HCT116 (cell line): Measurements from ENCODE around the gene ALX3. TPM values are rescaled to one million over a fixed set of nuclear protein-coding genes. Genes with fewer than 3 reads are reported as not detected.

Experiments
- ATAC-seq: fragments of 200-7000 bp; cut with Tn5 transposase; 2 replicates; pipeline ENCODE4 v1.9.1; 2020; ENCODE audit warnings: mild to moderate bottlenecking, moderate library complexity
- BruUV-seq: library from RNA; stranded (reverse); fragments of 400-500 nt; replicated peaks from 2 replicates; lab custom pipeline; 2021; lab: Mats Ljungman, UMichigan
- CTCF ChIA-PET: fragments of 300-600 bp; sonication (Branson Sonifier 250); formaldehyde crosslinking; loops from one replicate; lab custom pipeline; 2021; ENCODE audit warnings: antibody characterized with exemption; lab: Charles Lee
- POLR2A ChIA-PET: fragments of 300-600, 350-600 bp; sonication (Branson Sonifier 250); formaldehyde crosslinking; loops from one replicate; lab custom pipeline; 2021; ENCODE audit warnings: antibody characterized with exemption; lab: Charles Lee
- RAD21 ChIA-PET, 2 experiments: fragments of 300-600 bp; sonication (Branson Sonifier 250); formaldehyde crosslinking; loops; one replicate each; lab custom pipeline; 2023; ENCODE audit warnings: low total read pairs in 2 of 2; ENCODE audit not compliant: uncharacterized antibody in 2 of 2, unreplicated experiment in 2 of 2, low non-redundant PET in 1 of 2; lab: Charles Lee
- DNase-seq: peaks from one replicate; pipeline ENCODE4 v3.0.0-alpha.2; 2010; ENCODE audit warnings: low read depth, low spot score
- H2AFZ ChIP-seq: fragments of 200-600 bp; shearing (Covaris generic), sonication (generic); 2 replicates; pipeline ENCODE4 v1.6.1; 2017; ENCODE audit warnings: low read depth, mixed run types, mixed read lengths, antibody characterized with exemption, low read length; ENCODE audit not compliant: poor library complexity, severe bottlenecking
- H3K27ac ChIP-seq: 2 replicates; pipeline ENCODE4 v1.5.1; 2012; ENCODE audit warnings: low read depth, low read length
- H3K27me3 ChIP-seq: fragments of 200-600 bp; sonication (generic); 2 replicates; pipeline ENCODE4 v1.6.1; 2016; ENCODE audit warnings: mixed run types, low read length, mixed read lengths; ENCODE audit not compliant: insufficient read depth
- H3K36me3 ChIP-seq, 2 experiments: fragments of 200-500 bp in 1 of 2; fragments of 200-600 bp in 1 of 2; sonication (Bioruptor generic) in 1 of 2; sonication (generic) in 1 of 2; 2 replicates each; pipeline versions ENCODE4 v1.5.1 to v1.6.1; 2014 to 2016; ENCODE audit warnings: low read length in 2 of 2, inconsistent platforms in 1 of 2, mixed read lengths in 1 of 2, mixed run types in 1 of 2; ENCODE audit not compliant: insufficient read depth in 2 of 2, control insufficient read depth in 1 of 2
- H3K4me1 ChIP-seq, 2 experiments: fragments of 200-600 bp in 1 of 2; sonication (generic) in 1 of 2; 2 replicates each; pipeline versions ENCODE4 v1.5.1 to v1.6.1; 2012 to 2017; ENCODE audit warnings: low read length in 2 of 2, inconsistent platforms in 1 of 2, mild to moderate bottlenecking in 1 of 2, mixed read lengths in 1 of 2, mixed run types in 1 of 2, moderate library complexity in 1 of 2; ENCODE audit not compliant: insufficient read depth in 2 of 2, control insufficient read depth in 1 of 2
- H3K4me2 ChIP-seq: fragments of 200-600 bp; sonication (generic); 2 replicates; pipeline ENCODE4 v1.6.1; 2017; ENCODE audit warnings: mixed run types, low read length, mixed read lengths
- H3K4me3 ChIP-seq, 2 experiments: fragments of 200-600 bp in 1 of 2; sonication (generic) in 1 of 2; replicated peaks in 1 of 2; 2 replicates each; pipeline ENCODE4 v1.5.1; 2011 to 2016; ENCODE audit warnings: low read length in 2 of 2, control low read depth in 1 of 2, low read depth in 1 of 2, mild to moderate bottlenecking in 1 of 2, mixed read lengths in 1 of 2, mixed run types in 1 of 2
- H3K79me2 ChIP-seq: fragments of 200-600 bp; sonication (generic); 2 replicates; pipeline ENCODE4 v1.6.1; 2017; ENCODE audit warnings: mild to moderate bottlenecking, mixed run types, low read length, moderate library complexity, mixed read lengths; ENCODE audit not compliant: insufficient read depth
- H3K9ac ChIP-seq: fragments of 200-600 bp; sonication (generic); 2 replicates; pipeline ENCODE4 v1.6.1; 2016; ENCODE audit warnings: low read length, mixed read lengths
- H3K9me2 ChIP-seq: fragments of 200-600 bp; sonication (generic), shearing (Covaris generic); 2 replicates; pipeline ENCODE4 v1.6.1; 2017; ENCODE audit warnings: mixed run types, mild to moderate bottlenecking, moderate library complexity; ENCODE audit not compliant: insufficient read depth
- H3K9me3 ChIP-seq, 2 experiments: fragments of 200-500 bp in 1 of 2; fragments of 200-600 bp in 1 of 2; sonication (Bioruptor generic) in 1 of 2; sonication (generic) in 1 of 2; 2 replicates each; pipeline ENCODE4 v1.6.1; 2014 to 2017; ENCODE audit warnings: low read length in 2 of 2, mixed read lengths in 2 of 2, inconsistent platforms in 1 of 2, low read depth in 1 of 2, mild to moderate bottlenecking in 1 of 2, mixed run types in 1 of 2, moderate library complexity in 1 of 2; ENCODE audit not compliant: control insufficient read depth in 1 of 2, insufficient read depth in 1 of 2
- H4K20me1 ChIP-seq: fragments of 200-600 bp; sonication (generic), shearing (Covaris generic); 2 replicates; pipeline ENCODE4 v1.6.1; 2017; ENCODE audit warnings: mixed run types, mild to moderate bottlenecking, moderate library complexity; ENCODE audit not compliant: insufficient read depth
- ATF3 ChIP-seq: IDR thresholded peaks from 2 replicates; pipeline ENCODE4 v1.6.1; 2012
- CBX3 ChIP-seq: IDR thresholded peaks from 2 replicates; pipeline ENCODE4 v1.6.1; 2012; ENCODE audit warnings: low read depth
- CEBPB ChIP-seq: IDR thresholded peaks from 2 replicates; pipeline ENCODE4 v1.6.1; 2012; ENCODE audit warnings: low read depth
- EGR1 ChIP-seq: IDR thresholded peaks from 2 replicates; pipeline ENCODE4 v1.6.1; 2012; ENCODE audit warnings: low read depth
- ELF1 ChIP-seq: IDR thresholded peaks from 2 replicates; pipeline ENCODE4 v1.6.1; 2012; ENCODE audit warnings: low read depth, borderline replicate concordance
- EZH2 ChIP-seq: fragments of 200-600 bp; sonication (generic); IDR thresholded peaks from 2 replicates; pipeline ENCODE4 v1.6.1; 2017; ENCODE audit warnings: antibody characterized with exemption, mixed run types
- EZH2phosphoT487 ChIP-seq: fragments of 200-600 bp; IDR thresholded peaks from 2 replicates; pipeline ENCODE4 v1.6.1; 2018; ENCODE audit warnings: antibody characterized with exemption, borderline replicate concordance
- FOSL1 ChIP-seq: IDR thresholded peaks from 2 replicates; pipeline ENCODE4 v1.6.1; 2012; ENCODE audit warnings: low read depth
- JUND ChIP-seq: IDR thresholded peaks from 2 replicates; pipeline ENCODE4 v1.6.1; 2012
- POLR2AphosphoS5 ChIP-seq: IDR thresholded peaks from 2 replicates; pipeline ENCODE4 v1.6.1; 2011; ENCODE audit warnings: mild to moderate bottlenecking, low read depth, low read length, moderate library complexity
- SIN3A ChIP-seq: IDR thresholded peaks from 2 replicates; pipeline ENCODE4 v1.6.1; 2012; ENCODE audit warnings: low read depth
- SP1 ChIP-seq: IDR thresholded peaks from 2 replicates; pipeline ENCODE4 v1.6.1; 2012; ENCODE audit warnings: low read depth
- TCF7L2 ChIP-seq: IDR thresholded peaks from 2 replicates; pipeline ENCODE4 v1.7.0; 2011; ENCODE audit warnings: borderline replicate concordance, inconsistent platforms; ENCODE audit not compliant: insufficient read depth, insufficient read length; ENCODE audit errors: extremely low read depth
- YY1 ChIP-seq: IDR thresholded peaks from 2 replicates; pipeline ENCODE4 v1.6.1; 2011; ENCODE audit warnings: low read length, low read depth, moderate library complexity, mild to moderate bottlenecking; ENCODE audit not compliant: insufficient replicate concordance; ENCODE audit errors: extremely low read depth
- ZBTB33 ChIP-seq: IDR thresholded peaks from 2 replicates; pipeline ENCODE4 v1.6.1; 2011; ENCODE audit warnings: mild to moderate bottlenecking, low read length, moderate library complexity; ENCODE audit not compliant: insufficient replicate concordance; ENCODE audit errors: extremely low read depth
- ZFX ChIP-seq: fragments of 450-650 bp; IDR thresholded peaks from 2 replicates; pipeline ENCODE4 v1.6.1; 2017
- ZNF274 ChIP-seq: fragments of 200-500 bp; sonication (Bioruptor generic); IDR thresholded peaks from 2 replicates; pipeline ENCODE4 v1.6.1; 2014; ENCODE audit warnings: mild to moderate bottlenecking, low read depth, low read length, inconsistent platforms
- intact Hi-C: fragments of 100-400 bp; cut with micrococcal nuclease; formaldehyde crosslinking; loops from 2 replicates; pipeline ENCODE4 v1.10.0; 2022
- total RNA-seq: library from RNA; stranded (reverse); gene quantifications from one replicate; pipeline ENCODE4 v1.2.1, GENCODE V29; 2021; ENCODE audit not compliant: unreplicated experiment
- TF ChIP-seq, protein P1 (sequence below), 3 experiments: fragments of 200-600 bp in 1 of 3; sonication (generic) in 1 of 3; IDR thresholded peaks in 2 of 3; conservative IDR thresholded peaks in 1 of 3; 2 replicates each; pipeline ENCODE4 v1.5.1; 2012 to 2017; ENCODE audit warnings: low read depth in 2 of 3, low read length in 2 of 3, antibody characterized with exemption in 1 of 3, borderline replicate concordance in 1 of 3, control low read depth in 1 of 3, mild to moderate bottlenecking in 1 of 3, mixed read lengths in 1 of 3, mixed run types in 1 of 3, moderate library complexity in 1 of 3; ENCODE audit not compliant: insufficient read depth in 1 of 3
- TF ChIP-seq, protein P2 (sequence below): IDR thresholded peaks from 2 replicates; pipeline ENCODE4 v1.6.1; 2012
- TF ChIP-seq, protein P3 (sequence below): IDR thresholded peaks from 2 replicates; pipeline ENCODE4 v1.6.1; 2012; ENCODE audit warnings: low read depth

Gene ALX3
- total RNA-seq, 1 experiment from 2014 or later: not detected

DNA sequence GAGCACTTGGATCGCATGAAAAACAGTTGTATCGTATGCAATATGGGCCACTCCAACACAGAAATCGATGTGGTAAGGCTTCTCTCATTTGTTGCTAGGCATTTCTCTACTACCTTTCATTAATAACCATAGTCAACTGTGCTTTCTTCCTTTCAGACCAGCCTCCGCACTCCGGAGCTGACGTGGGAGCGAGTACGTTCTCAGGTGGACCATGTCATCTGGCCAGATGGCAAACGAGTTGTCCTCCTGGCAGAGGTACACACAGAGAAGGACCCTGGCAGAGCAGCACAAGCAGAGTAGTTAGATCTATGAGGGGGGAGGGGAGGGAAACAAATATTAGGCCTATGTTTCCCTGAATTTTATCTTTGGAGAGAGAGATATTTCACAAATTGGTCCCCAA, 52.1 kb downstream of the ALX3 start:
- H3K9me3 ChIP-seq: no peaks in the 10 kb centered on the region
- BruUV-seq: no TSS peak

More for the DNA sequence above, 52.1 kb downstream of the ALX3 start:
- no peak overlapping the region for H2AFZ ChIP-seq
- TF ChIP-seq POLR2AphosphoS5 (no peak), ATF3 (no peak), EGR1 (no peak), SIN3A (no peak), YY1 (no peak), ZNF274 (no peak), CEBPB (no peak), ELF1 (no peak), JUND (no peak), EZH2phosphoT487 (no peak), ZFX (no peak), EZH2 (no peak), CBX3 (no peak), TCF7L2 (no peak), ZBTB33 (no peak), FOSL1 (no peak), SP1 (no peak)
- TF ChIP-seq, protein P1, sequence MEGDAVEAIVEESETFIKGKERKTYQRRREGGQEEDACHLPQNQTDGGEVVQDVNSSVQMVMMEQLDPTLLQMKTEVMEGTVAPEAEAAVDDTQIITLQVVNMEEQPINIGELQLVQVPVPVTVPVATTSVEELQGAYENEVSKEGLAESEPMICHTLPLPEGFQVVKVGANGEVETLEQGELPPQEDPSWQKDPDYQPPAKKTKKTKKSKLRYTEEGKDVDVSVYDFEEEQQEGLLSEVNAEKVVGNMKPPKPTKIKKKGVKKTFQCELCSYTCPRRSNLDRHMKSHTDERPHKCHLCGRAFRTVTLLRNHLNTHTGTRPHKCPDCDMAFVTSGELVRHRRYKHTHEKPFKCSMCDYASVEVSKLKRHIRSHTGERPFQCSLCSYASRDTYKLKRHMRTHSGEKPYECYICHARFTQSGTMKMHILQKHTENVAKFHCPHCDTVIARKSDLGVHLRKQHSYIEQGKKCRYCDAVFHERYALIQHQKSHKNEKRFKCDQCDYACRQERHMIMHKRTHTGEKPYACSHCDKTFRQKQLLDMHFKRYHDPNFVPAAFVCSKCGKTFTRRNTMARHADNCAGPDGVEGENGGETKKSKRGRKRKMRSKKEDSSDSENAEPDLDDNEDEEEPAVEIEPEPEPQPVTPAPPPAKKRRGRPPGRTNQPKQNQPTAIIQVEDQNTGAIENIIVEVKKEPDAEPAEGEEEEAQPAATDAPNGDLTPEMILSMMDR (IDR thresholded peaks at IDR 0.05 in 2 of 3, conservative IDR thresholded peaks at IDR 0.05 in 1 of 3; ENCODE audit: borderline replicate concordance in 1 of 3, insufficient read depth in 1 of 3, low read depth in 2 of 3, low read length in 2 of 3): no peak
- TF ChIP-seq, protein P2, sequence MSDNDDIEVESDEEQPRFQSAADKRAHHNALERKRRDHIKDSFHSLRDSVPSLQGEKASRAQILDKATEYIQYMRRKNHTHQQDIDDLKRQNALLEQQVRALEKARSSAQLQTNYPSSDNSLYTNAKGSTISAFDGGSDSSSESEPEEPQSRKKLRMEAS: no peak
- TF ChIP-seq, protein P3, sequence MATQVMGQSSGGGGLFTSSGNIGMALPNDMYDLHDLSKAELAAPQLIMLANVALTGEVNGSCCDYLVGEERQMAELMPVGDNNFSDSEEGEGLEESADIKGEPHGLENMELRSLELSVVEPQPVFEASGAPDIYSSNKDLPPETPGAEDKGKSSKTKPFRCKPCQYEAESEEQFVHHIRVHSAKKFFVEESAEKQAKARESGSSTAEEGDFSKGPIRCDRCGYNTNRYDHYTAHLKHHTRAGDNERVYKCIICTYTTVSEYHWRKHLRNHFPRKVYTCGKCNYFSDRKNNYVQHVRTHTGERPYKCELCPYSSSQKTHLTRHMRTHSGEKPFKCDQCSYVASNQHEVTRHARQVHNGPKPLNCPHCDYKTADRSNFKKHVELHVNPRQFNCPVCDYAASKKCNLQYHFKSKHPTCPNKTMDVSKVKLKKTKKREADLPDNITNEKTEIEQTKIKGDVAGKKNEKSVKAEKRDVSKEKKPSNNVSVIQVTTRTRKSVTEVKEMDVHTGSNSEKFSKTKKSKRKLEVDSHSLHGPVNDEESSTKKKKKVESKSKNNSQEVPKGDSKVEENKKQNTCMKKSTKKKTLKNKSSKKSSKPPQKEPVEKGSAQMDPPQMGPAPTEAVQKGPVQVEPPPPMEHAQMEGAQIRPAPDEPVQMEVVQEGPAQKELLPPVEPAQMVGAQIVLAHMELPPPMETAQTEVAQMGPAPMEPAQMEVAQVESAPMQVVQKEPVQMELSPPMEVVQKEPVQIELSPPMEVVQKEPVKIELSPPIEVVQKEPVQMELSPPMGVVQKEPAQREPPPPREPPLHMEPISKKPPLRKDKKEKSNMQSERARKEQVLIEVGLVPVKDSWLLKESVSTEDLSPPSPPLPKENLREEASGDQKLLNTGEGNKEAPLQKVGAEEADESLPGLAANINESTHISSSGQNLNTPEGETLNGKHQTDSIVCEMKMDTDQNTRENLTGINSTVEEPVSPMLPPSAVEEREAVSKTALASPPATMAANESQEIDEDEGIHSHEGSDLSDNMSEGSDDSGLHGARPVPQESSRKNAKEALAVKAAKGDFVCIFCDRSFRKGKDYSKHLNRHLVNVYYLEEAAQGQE: no peak
- DNase-seq (no peak), ATAC-seq (no peak)
- intact Hi-C loops: no loop called here
- H4K20me1 ChIP-seq: no peaks in the 10 kb centered on the region
- no peak overlapping the region for H3K4me3 ChIP-seq
- no peak overlapping the region for H3K27ac ChIP-seq
- H3K36me3 ChIP-seq: peaks cover 69 to 80% of the 10 kb centered on the region in 2 experiments
- POLR2A ChIA-PET: no interaction called here
- H3K9ac ChIP-seq: no peak overlapping the region
- RAD21 ChIA-PET: no interaction called here
- H3K4me1 ChIP-seq: no peaks in the 10 kb centered on the region
- no peak overlapping the region for H3K4me2 ChIP-seq
- no peaks in the 10 kb centered on the region for H3K9me2 ChIP-seq
- no peaks in the 10 kb centered on the region for H3K27me3 ChIP-seq
- H3K79me2 ChIP-seq: no peaks in the 10 kb centered on the region
- CTCF ChIA-PET: interaction anchor here (1.1 kb wide), 1 partner anchor 12 kb away, joined by 3 read pairs; no protein-coding TSS in a partner anchor
